GM13976 (cell line): ENCODE data around the gene TBC1D10B.

Experiments
- DNase-seq: peaks from one replicate; pipeline ENCODE4 v3.0.0; 2012; ENCODE audit warnings: low spot score
- CTCF ChIP-seq: IDR thresholded peaks from 2 replicates; pipeline ENCODE4 v1.5.1; 2012; ENCODE audit warnings: borderline replicate concordance, mild to moderate bottlenecking; ENCODE audit not compliant: insufficient read depth; ENCODE audit errors: extremely low read depth, missing control alignments, control extremely low read depth
- in situ Hi-C: fragments of 300-500 bp; cut with MboI; formaldehyde crosslinking; loops from one replicate; pipeline ENCODE4 v1.12.0; 2022; ENCODE audit warnings: low sequenced_read_pairs, mixed read lengths, inconsistent platforms; ENCODE audit not compliant: unreplicated experiment

Gene TBC1D10B

DNA sequence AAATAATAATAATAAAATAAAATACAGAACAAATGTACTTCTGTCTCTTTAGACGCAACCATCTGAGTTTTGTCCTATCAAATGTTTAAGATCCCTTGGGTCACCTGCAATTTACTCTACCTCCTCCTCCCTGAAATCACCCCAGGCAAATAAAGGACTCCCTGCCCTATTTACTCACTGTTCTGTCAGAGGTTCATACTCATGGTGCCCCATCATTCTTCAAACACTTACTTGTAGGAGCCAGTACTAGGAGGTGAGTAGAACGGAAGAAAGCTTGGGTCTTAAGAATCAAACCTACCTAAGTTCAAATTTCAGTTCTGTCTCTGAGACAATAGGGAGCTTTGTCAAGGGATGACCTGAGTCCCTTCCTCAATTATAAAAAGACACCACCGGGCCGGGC lies 3.8 kb downstream of the TBC1D10B start:
- in situ Hi-C loops, result no loop called here
- DNase-seq, result no peak
- TF ChIP-seq CTCF, result no peak

DNA sequence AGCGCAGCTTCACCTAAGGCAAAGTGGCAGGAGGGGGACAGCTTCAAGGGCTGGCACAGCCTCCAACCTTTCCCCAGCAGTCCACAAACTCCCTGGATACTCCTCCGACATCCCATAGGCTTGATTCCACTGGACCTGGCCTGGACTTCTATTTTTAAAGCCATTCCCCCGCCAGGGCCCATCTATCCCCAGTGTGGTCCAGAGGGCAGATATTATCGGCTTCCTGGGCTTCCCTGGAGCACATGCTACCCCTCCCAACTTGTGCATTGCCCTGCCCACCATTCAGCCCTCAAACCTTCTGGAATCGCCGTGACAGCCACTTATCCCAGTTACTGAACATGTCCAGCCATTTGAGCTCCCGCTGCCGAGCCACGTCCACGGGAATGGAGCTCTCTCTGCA lies 5.1 kb downstream of the TBC1D10B start:
- DNase-seq, result no peak
- in situ Hi-C loops, result no loop called here
- TF ChIP-seq CTCF, result no peak

DNA sequence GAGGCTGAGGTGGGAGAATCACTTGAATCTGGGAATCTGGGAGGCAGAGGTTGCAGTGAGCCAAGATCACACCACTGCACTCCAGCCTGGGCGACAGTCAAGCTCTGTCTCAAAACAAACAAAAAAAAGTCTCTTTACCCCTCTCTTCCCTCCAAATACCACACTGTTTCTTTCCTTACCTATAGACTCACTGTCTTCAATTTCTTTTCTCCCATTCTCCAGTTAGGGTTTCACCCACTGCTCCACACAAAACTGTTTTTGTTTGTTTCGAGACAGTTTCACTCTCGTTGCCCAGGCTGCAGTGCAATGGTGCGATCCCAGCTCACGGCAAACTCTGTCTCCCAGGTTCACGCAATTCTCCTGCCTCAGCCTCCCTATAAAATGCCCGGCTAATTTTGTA lies 9.1 kb downstream of the TBC1D10B start:
- TF ChIP-seq CTCF, result no peak
- no peak for DNase-seq
- in situ Hi-C loops, result no loop called here

DNA sequence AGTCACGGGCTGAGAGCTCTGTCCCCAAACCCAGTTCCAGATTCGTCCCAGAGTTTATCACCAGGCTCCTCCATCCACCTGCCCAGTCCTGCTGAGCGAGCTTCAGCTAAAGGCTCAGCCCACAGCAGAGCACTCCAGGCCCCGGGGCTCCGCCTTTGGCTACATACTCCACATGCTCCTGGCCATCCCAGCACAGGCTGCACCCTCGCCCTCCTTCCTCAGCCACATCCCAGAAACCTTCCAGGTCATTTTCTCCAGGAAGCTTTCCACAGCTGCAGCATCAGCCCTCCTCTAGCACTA lies 10.5 kb downstream of the TBC1D10B start:
- TF ChIP-seq CTCF, result no peak
- in situ Hi-C loops, result no loop called here
- no peak for DNase-seq

GRCh38 chr16:30358990-30359870 lies 11.1 kb downstream of the TBC1D10B start:
- in situ Hi-C loops, result no loop called here
- TF ChIP-seq CTCF, result no peak
- DNase-seq, result no peak

- no peak for TF ChIP-seq CTCF
- in situ Hi-C loops, result no loop called here
- DNase-seq, result no peak
These were observed 11.7 kb downstream of the TBC1D10B start for GRCh38 chr16:30358577-30358936.
